HG03108 (cell line): Measurements from ENCODE around the gene PDSS2.
"Not testable (repeated sequence)": the region's sequence is repeated elsewhere in the genome, so short reads cannot be mapped to it uniquely, and the experiment has no call there.

Experiments used
- ATAC-seq: cut with Tn5 transposase; IDR thresholded peaks from one replicate; pipeline ENCODE4 v1.9.1; 2021; ENCODE audit warnings: moderate library complexity; ENCODE audit not compliant: unreplicated experiment

PDSS2 gene

GRCh38 chr6:107230448-107230847 lies 228.9 kb downstream of the PDSS2 start:
- ATAC-seq = no peak

GRCh38 chr6:107230024-107230423 lies 229.3 kb downstream of the PDSS2 start:
- no peak for ATAC-seq

GRCh38 chr6:107228754-107229153 lies 230.6 kb downstream of the PDSS2 start:
- ATAC-seq = no peak

- ATAC-seq = no peak
These were observed 237.8 kb downstream of the PDSS2 start for GRCh38 chr6:107221519-107221918.

GRCh38 chr6:107219851-107220250 lies 239.5 kb downstream of the PDSS2 start:
- ATAC-seq = no peak

GRCh38 chr6:107218142-107218541 lies 241.2 kb downstream of the PDSS2 start:
- no peak for ATAC-seq

GRCh38 chr6:107217248-107217647 lies 242.1 kb downstream of the PDSS2 start:
- ATAC-seq = no peak

GRCh38 chr6:107216197-107216933 lies 243.0 kb downstream of the PDSS2 start:
- no peak for ATAC-seq

GRCh38 chr6:107215334-107215733 lies 244.0 kb downstream of the PDSS2 start:
- no peak for ATAC-seq

GRCh38 chr6:107214655-107215054 lies 244.7 kb downstream of the PDSS2 start:
- no peak for ATAC-seq

- no peak for ATAC-seq
These were observed 249.7 kb downstream of the PDSS2 start for GRCh38 chr6:107209406-107210305.

- ATAC-seq = no peak
These were observed 252.0 kb downstream of the PDSS2 start for GRCh38 chr6:107207251-107207873.

GRCh38 chr6:107205058-107205998 lies 254.0 kb downstream of the PDSS2 start:
- ATAC-seq = no peak

- no peak for ATAC-seq
These were observed 256.4 kb downstream of the PDSS2 start for GRCh38 chr6:107202876-107203468.

- ATAC-seq = no peak
These were observed 260.5 kb downstream of the PDSS2 start for GRCh38 chr6:107198631-107199416.

- no peak for ATAC-seq
These were observed 263.2 kb downstream of the PDSS2 start for GRCh38 chr6:107196152-107196551.

GRCh38 chr6:107194723-107195122 lies 264.6 kb downstream of the PDSS2 start:
- not testable (repeated sequence) for ATAC-seq

GRCh38 chr6:107192830-107193229 lies 266.5 kb downstream of the PDSS2 start:
- no peak for ATAC-seq

- no peak for ATAC-seq
These were observed 271.7 kb downstream of the PDSS2 start for GRCh38 chr6:107187630-107188029.
